HFF-Myc (cell line): ENCODE measurements around the gene SPATS1.

Source experiments
- DNase-seq: peaks from one replicate; pipeline ENCODE4 v3.0.0-alpha.2; 2011; ENCODE audit warnings: low read depth; ENCODE audit errors: extremely low read depth
- H3K4me3 ChIP-seq: replicated peaks from 2 replicates; pipeline ENCODE4 v1.5.1; 2011; ENCODE audit warnings: low read depth, mild to moderate bottlenecking, control low read depth, low read length
- TF ChIP-seq, protein P1 (sequence below): IDR thresholded peaks from 2 replicates; pipeline ENCODE4 v1.5.1; 2012; ENCODE audit warnings: mild to moderate bottlenecking, low read depth, low read length, control low read depth; ENCODE audit errors: missing control alignments

Gene SPATS1

DNA sequence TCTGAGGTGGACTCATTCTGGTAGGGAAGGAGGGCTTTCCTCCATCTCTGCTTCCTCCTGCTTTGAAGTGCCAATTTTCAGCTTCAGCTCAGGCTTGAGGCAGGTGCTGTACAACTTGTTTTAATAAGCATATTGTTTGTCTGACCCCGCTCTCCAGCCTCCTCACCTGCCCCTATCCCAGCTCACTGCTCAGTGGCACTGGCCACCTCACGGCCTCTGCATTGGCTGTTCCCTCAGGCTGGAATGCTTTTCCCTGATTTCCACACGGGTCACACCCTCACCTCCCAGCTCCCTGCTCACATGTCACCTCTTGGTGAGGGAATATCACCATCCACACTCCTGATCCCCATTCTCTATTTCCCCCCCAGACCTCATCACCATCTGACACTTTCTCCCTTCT lies 43.6 kb upstream of the SPATS1 start:
- TF ChIP-seq, protein P1, sequence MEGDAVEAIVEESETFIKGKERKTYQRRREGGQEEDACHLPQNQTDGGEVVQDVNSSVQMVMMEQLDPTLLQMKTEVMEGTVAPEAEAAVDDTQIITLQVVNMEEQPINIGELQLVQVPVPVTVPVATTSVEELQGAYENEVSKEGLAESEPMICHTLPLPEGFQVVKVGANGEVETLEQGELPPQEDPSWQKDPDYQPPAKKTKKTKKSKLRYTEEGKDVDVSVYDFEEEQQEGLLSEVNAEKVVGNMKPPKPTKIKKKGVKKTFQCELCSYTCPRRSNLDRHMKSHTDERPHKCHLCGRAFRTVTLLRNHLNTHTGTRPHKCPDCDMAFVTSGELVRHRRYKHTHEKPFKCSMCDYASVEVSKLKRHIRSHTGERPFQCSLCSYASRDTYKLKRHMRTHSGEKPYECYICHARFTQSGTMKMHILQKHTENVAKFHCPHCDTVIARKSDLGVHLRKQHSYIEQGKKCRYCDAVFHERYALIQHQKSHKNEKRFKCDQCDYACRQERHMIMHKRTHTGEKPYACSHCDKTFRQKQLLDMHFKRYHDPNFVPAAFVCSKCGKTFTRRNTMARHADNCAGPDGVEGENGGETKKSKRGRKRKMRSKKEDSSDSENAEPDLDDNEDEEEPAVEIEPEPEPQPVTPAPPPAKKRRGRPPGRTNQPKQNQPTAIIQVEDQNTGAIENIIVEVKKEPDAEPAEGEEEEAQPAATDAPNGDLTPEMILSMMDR = no peak
- no peak for DNase-seq

DNA sequence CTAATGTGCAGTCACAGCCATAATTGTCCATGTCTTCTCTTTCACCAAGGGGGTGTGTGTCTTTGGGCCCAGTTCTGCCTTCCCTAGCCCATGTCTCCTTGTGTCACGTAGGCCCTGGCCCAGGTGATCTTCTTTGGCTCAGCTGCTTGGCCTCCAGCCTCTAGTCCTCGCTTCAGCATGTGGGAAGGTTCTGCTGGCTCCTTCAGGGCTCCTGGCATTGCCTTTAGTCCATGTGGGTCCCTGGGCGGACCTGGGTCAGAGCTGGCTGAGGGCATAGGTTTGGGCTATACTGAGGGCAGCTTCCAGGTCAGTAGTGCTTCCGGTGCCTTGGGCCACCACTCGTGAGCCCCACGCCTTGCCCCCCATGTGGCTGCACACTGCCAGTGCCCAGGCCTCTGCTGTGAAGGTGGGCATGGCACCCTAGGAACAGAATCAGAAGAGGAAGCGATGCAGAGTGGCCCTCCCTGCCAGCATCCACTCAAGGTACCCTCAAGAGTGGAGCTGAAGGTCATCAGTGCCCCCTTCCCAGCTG lies 42.1 kb upstream of the SPATS1 start:
- no peak overlapping the region for H3K4me3 ChIP-seq
- DNase-seq = no peak
- TF ChIP-seq, protein P1 = no peak

More for the DNA sequence above, 43.6 kb upstream of the SPATS1 start:
- no peak overlapping the region for H3K4me3 ChIP-seq

DNA sequence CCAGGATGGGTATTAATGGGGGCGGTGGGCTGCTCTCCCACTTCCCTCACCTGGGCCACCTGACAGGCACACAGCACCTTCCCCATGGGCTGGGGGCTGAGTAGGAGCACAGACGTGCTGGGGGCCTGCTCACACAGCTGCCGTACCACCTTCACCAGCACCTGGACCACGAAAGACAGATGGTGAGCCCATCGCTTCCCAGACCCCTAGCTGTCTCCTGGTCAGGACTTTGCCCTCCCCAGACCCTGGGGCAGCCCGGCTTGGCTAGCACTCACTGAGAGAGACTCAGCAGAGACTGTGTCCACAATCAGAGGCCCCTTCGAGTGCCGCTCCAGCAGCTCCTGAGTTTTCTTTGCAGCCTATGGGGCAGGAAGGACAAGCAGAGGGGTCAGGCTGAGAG lies 41.3 kb upstream of the SPATS1 start:
- DNase-seq = no peak
- no peak overlapping the region for H3K4me3 ChIP-seq
- TF ChIP-seq, protein P1 = no peak

DNA sequence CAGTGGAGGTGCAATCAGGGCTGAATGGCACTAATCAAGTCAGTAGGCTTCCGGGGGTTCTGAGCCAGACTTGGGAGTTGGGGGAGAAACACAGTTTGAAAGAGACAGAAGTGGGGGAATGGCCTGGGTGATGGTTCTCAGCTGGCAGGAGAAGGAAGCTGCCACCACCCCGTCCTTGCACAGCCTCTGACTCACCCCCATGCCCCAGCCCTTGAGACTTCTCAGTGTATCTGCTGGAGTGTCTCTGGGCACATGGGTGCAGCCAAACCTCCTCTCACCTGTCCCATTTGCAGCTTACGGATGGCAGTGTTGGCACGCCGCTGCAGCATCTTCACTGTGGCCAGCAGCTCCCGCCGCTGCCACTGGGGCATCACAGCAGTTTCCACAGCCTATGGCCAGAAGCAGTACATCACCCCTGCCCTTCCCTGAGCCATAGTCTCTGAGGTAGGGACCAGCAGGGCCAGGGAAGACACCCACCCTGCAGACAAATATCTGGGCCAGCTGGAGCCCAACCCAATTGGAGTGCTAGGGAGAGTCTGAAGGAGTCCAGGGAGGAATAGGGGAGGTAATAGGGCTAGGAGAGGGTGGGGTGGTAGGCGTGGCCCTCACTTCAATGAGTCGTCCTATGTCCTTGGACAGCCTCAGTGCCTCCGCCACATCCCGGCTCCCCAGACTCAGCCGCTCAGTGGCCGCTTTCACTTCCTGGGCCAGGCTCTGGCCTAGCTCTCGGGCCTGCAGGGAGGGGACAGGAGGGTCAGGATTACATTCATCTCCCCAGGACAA lies 40.5 kb upstream of the SPATS1 start:
- TF ChIP-seq, protein P1 = no peak
- no peak overlapping the region for H3K4me3 ChIP-seq
- DNase-seq = no peak

DNA sequence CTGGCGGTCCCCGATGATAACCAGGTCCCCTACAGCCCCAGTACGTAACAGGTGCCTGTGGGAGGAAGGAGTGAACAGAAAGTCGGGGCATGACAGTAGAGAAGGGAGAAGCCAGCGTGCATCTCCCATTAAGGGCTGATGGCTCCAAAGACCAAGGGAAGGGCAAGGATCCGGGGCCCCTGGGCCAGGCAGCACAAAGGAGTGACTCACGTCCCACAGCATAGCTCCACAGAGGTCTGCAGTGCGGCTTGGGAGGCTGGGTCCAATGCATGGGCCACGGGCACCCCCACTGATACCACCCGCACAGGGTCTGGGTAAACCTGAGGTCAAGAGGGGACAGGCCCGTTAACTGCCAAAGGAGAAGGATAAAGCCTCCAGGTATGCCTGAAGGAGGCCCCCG lies 39.6 kb upstream of the SPATS1 start:
- TF ChIP-seq, protein P1 = no peak
- DNase-seq = no peak

DNA sequence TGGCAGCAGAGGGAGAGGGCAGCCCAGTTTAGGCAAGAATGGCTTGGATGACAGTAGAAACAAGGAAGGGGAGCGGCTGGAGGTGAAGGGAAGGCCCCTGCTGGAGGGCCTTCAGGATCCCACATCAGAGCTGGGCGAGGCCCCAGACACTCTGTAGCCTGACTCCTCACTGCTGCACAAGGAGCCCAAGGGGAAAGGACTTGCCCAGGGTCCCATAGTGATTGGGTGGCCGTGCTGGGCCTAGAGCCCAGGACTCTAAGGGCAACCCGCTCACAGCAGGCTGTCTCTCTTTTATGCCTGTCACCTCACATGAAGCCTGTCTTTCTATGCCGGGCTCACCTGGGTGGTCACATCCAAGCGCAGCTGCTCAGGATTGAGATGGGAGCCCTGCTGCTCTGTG lies 38.6 kb upstream of the SPATS1 start:
- DNase-seq = no peak
- no peak overlapping the region for H3K4me3 ChIP-seq
- TF ChIP-seq, protein P1 = no peak

More for the DNA sequence above, 39.6 kb upstream of the SPATS1 start:
- no peak overlapping the region for H3K4me3 ChIP-seq
